ENCODE measurements around the gene CCDC187. TPM values are rescaled to one million over a fixed set of nuclear protein-coding genes. Genes with fewer than 3 reads are reported as not detected.

The CCDC187 gene
- total RNA-seq, 1 experiment from 2014 or later, result 0.04 TPM

DNA sequence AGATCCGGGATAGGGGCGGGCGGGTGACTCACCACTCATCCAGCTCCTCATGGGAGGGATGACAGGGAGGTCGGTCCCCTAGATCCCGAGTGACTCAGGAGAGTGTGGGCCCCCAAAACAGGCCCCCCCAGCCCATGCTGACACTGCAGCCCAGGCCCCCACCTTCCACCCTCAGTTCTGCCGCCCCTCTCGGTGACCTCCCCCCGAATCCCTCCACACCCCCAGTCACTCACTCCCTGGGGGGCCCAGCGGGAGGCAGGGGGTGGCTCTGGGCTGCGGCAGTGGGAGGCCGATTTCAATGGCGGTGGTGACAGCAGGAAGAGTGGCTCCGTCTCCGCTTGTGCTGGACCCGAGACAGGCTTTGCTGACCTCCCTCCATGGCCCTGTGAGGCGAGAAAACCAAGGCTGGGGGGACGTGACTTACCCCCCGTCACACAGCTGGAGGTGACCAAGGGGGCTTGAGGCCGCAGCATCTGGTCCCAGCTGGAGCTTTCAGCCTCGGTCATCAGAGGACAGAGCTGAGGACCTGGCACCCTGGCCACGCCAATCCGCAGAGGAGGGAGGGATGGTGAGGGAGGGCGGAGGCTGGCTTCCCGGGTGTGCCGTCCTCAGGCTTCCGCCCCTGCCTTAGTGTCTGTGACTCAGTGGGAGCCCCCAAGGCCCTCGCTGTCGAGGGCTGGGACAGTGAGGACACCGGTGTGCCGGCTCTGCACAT, 32.4 kb upstream of the CCDC187 start (continued):
- TF ChIP-seq ZNF671 (CRISPR knock-in tag; IDR thresholded peaks at IDR 0.05) (no peak), TP53 (CRISPR knock-in tag; IDR thresholded peaks at IDR 0.05) (no peak), RELA (CRISPR knock-in tag; IDR thresholded peaks at IDR 0.05; ENCODE audit: borderline replicate concordance) (no peak)
- TF ChIP-seq, protein P1, sequence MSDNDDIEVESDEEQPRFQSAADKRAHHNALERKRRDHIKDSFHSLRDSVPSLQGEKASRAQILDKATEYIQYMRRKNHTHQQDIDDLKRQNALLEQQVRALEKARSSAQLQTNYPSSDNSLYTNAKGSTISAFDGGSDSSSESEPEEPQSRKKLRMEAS (CRISPR knock-in tag; IDR thresholded peaks at IDR 0.05), result no peak

DNA sequence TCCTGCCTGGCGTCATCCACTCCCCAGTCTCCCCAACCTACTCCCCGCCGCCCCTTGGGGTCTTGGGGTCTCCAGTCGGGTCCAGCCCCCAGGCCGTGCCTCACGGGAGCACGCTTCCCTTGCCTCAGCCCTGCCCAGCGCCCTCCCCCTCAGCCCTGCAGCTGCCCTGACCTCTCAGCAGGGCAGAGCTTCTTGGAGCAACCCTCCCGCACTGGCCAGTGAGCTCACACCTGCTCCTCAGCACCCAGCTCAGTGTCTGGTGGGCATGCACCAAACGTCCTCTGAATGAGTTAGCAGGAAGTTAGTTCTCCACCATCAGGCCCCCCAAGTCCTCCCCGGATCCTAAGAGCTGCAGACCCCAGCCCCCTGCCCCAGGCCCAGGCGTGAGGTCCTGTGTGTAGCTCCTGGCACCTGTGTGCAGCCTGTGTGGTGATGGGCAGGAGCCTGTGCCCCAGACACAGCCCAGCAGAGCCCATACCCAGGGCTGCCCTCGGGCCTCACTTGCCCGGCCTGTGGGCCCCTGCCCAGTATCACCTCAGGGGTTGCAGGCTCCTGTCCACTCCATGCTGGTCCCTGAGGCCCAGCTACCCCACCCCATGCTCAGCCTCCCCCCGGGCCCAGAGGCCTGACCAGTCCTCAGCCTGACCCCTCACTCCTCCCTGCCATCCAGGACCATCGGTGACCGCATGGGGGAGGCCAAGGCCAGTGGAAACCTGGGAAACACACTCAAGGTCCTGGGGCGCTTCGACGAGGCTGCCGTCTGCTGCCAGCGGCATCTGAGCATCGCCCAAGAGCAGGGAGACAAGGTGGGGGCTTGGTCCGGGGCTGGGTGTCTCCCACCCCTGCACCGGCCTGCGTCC, 31.6 kb upstream of the CCDC187 start:
- no peak for TF ChIP-seq EMX1 (CRISPR knock-in tag; IDR thresholded peaks at IDR 0.05)
- TF ChIP-seq ZBTB21 (CRISPR knock-in tag; IDR thresholded peaks at IDR 0.05; ENCODE audit: borderline replicate concordance), result no peak
- no peak for TF ChIP-seq FOXJ3 (CRISPR knock-in tag; IDR thresholded peaks at IDR 0.05; ENCODE audit: borderline replicate concordance)
- TF ChIP-seq, protein P1 (CRISPR knock-in tag; IDR thresholded peaks at IDR 0.05), result no peak
- TF ChIP-seq, protein P2, sequence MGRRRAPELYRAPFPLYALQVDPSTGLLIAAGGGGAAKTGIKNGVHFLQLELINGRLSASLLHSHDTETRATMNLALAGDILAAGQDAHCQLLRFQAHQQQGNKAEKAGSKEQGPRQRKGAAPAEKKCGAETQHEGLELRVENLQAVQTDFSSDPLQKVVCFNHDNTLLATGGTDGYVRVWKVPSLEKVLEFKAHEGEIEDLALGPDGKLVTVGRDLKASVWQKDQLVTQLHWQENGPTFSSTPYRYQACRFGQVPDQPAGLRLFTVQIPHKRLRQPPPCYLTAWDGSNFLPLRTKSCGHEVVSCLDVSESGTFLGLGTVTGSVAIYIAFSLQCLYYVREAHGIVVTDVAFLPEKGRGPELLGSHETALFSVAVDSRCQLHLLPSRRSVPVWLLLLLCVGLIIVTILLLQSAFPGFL (CRISPR knock-in tag; IDR thresholded peaks at IDR 0.05; ENCODE audit: borderline replicate concordance), result no peak
- TF ChIP-seq, protein P3, sequence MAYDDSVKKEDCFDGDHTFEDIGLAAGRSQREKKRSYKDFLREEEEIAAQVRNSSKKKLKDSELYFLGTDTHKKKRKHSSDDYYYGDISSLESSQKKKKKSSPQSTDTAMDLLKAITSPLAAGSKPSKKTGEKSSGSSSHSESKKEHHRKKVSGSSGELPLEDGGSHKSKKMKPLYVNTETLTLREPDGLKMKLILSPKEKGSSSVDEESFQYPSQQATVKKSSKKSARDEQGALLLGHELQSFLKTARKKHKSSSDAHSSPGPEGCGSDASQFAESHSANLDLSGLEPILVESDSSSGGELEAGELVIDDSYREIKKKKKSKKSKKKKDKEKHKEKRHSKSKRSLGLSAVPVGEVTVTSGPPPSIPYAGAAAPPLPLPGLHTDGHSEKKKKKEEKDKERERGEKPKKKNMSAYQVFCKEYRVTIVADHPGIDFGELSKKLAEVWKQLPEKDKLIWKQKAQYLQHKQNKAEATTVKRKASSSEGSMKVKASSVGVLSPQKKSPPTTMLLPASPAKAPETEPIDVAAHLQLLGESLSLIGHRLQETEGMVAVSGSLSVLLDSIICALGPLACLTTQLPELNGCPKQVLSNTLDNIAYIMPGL (CRISPR knock-in tag; IDR thresholded peaks at IDR 0.05), result no peak
- TF ChIP-seq NFE2L1 (CRISPR knock-in tag; IDR thresholded peaks at IDR 0.05), result no peak
- TF ChIP-seq CREM (CRISPR knock-in tag; IDR thresholded peaks at IDR 0.05), result no peak
- TF ChIP-seq, protein P4, sequence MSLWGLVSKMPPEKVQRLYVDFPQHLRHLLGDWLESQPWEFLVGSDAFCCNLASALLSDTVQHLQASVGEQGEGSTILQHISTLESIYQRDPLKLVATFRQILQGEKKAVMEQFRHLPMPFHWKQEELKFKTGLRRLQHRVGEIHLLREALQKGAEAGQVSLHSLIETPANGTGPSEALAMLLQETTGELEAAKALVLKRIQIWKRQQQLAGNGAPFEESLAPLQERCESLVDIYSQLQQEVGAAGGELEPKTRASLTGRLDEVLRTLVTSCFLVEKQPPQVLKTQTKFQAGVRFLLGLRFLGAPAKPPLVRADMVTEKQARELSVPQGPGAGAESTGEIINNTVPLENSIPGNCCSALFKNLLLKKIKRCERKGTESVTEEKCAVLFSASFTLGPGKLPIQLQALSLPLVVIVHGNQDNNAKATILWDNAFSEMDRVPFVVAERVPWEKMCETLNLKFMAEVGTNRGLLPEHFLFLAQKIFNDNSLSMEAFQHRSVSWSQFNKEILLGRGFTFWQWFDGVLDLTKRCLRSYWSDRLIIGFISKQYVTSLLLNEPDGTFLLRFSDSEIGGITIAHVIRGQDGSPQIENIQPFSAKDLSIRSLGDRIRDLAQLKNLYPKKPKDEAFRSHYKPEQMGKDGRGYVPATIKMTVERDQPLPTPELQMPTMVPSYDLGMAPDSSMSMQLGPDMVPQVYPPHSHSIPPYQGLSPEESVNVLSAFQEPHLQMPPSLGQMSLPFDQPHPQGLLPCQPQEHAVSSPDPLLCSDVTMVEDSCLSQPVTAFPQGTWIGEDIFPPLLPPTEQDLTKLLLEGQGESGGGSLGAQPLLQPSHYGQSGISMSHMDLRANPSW (CRISPR knock-in tag; conservative IDR thresholded peaks at IDR 0.05; ENCODE audit: low read depth), result no peak
- no peak for TF ChIP-seq ELF4 (CRISPR knock-in tag; IDR thresholded peaks at IDR 0.05; ENCODE audit: low read depth)
- TF ChIP-seq TCF7 (CRISPR knock-in tag; IDR thresholded peaks at IDR 0.05; ENCODE audit: low read depth), result no peak
- TF ChIP-seq, protein P5, sequence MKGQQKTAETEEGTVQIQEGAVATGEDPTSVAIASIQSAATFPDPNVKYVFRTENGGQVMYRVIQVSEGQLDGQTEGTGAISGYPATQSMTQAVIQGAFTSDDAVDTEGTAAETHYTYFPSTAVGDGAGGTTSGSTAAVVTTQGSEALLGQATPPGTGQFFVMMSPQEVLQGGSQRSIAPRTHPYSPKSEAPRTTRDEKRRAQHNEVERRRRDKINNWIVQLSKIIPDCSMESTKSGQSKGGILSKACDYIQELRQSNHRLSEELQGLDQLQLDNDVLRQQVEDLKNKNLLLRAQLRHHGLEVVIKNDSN (CRISPR knock-in tag; IDR thresholded peaks at IDR 0.05), result no peak
- TF ChIP-seq CREB1 (CRISPR knock-in tag; IDR thresholded peaks at IDR 0.05), result no peak
- TF ChIP-seq, protein P6, sequence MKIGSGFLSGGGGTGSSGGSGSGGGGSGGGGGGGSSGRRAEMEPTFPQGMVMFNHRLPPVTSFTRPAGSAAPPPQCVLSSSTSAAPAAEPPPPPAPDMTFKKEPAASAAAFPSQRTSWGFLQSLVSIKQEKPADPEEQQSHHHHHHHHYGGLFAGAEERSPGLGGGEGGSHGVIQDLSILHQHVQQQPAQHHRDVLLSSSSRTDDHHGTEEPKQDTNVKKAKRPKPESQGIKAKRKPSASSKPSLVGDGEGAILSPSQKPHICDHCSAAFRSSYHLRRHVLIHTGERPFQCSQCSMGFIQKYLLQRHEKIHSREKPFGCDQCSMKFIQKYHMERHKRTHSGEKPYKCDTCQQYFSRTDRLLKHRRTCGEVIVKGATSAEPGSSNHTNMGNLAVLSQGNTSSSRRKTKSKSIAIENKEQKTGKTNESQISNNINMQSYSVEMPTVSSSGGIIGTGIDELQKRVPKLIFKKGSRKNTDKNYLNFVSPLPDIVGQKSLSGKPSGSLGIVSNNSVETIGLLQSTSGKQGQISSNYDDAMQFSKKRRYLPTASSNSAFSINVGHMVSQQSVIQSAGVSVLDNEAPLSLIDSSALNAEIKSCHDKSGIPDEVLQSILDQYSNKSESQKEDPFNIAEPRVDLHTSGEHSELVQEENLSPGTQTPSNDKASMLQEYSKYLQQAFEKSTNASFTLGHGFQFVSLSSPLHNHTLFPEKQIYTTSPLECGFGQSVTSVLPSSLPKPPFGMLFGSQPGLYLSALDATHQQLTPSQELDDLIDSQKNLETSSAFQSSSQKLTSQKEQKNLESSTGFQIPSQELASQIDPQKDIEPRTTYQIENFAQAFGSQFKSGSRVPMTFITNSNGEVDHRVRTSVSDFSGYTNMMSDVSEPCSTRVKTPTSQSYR (CRISPR knock-in tag; IDR thresholded peaks at IDR 0.05), result no peak
- no peak for TF ChIP-seq NR1H2 (CRISPR knock-in tag; IDR thresholded peaks at IDR 0.05)
- TF ChIP-seq, protein P7, sequence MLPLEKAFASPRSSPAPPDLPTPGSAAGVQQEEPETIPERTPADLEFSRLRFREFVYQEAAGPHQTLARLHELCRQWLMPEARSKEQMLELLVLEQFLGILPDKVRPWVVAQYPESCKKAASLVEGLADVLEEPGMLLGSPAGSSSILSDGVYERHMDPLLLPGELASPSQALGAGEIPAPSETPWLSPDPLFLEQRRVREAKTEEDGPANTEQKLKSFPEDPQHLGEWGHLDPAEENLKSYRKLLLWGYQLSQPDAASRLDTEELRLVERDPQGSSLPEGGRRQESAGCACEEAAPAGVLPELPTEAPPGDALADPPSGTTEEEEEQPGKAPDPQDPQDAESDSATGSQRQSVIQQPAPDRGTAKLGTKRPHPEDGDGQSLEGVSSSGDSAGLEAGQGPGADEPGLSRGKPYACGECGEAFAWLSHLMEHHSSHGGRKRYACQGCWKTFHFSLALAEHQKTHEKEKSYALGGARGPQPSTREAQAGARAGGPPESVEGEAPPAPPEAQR (CRISPR knock-in tag; IDR thresholded peaks at IDR 0.05), result no peak
- no peak for TF ChIP-seq SMAD3 (CRISPR knock-in tag; IDR thresholded peaks at IDR 0.05; ENCODE audit: borderline replicate concordance)
- TF ChIP-seq TEAD4 (CRISPR knock-in tag; IDR thresholded peaks at IDR 0.05), result no peak
- Mint-ChIP-seq H3K9me3 (no peaks in the 10 kb centered on the region), H3K27ac (no peak overlapping the region), H3K36me3 (no peaks in the 10 kb centered on the region), H3K4me1 (no peaks in the 10 kb centered on the region), H3K27me3 (ENCODE audit: low read depth) (no peaks in the 10 kb centered on the region), H3K4me3 (no peak overlapping the region)
- POLR2A ChIA-PET, result no interaction called here
- ATAC-seq (no peak), DNase-seq (ENCODE audit: low spot score) (no peak)
- CTCF ChIA-PET, result interaction anchor here (1.1 kb wide), 2 partner anchors 28 to 31 kb away, joined by 3 read pairs; partner anchors contain the start of gene DNLZ
